ENCODE measurements around the gene FAM131C.
A peak's percentile ranks its signal among the peaks of the same experiment; 100 is the strongest.
"Not testable (repeated sequence)": the region's sequence is repeated elsewhere in the genome, so short reads cannot be mapped to it uniquely, and the experiment has no call there.

Gene FAM131C

GRCh38 chr1:16061266-16061665, 12.2 kb downstream of the FAM131C start:
- no peak for DNase-seq (ENCODE audit: low read depth in 2 of 2)

DNA sequence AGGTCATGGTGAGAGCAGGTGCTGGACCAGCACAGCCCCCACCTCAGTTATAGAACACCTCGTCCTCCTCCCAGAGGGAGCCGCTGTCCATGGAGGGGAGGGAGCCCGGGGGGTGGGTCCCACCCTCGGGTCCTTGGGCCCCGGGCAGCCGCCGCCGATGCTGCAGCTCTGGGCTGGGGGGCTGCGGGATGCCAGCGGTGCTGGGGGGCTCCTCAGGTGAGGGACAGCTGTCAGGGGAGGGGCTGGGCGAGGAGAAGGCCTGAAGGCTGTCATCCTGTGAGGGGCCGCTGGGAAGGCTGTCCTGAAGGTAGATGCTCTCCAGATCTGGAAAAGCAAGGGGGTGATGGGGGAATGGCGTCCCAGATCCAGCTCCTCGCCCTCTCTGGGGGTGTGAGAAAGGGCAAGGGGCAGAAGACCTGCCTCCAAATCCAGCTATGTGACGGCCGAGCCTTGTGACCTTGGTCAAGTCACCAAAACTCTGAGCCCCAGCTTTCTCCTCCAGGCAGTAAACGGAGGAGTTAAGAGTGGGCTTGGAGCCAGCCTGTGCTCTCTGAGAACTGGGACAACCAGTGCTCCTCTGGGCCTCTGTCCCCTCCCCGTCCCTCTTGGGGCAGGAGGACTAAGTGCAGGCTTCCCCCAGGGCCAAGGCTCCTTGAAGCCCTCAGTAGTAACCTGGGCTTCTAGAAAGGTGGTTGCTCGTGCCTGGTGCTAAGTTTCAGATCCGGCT, 14.9 kb downstream of the FAM131C start:
- not testable (repeated sequence) for DNase-seq (ENCODE audit: low read depth in 2 of 2)

DNA sequence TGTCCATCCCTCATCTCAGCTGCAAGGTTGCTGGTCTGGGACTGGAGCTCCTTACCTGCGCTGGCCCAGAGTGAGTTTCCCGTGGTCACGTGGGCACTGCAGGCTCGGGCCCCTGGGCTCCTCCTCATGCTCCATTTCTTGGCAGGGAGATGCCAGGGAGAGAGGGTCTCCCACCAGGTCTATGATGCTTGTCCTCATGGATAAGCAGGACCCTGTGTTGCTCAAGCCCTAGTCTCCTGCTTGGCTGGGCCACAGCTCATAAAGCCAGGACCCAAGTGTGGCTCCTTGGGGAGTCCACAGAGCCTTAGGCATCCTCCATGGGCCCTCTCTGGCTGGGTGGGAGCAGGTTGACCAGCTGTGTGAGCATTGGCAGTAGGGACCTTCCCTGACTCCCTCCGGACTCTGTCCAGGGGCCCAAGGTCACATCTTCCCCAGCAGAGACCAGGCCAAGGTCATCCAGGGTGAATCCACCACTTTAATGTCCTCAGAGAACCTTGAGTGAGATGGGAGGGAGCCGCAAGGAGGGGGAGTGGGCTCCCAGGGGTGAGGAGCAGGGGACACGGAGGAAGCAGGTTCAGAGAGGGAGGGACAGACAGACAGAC, 16.0 kb downstream of the FAM131C start:
- DNase-seq (ENCODE audit: low read depth in 2 of 2) = not testable (repeated sequence)

- DNase-seq (ENCODE audit: low read depth in 2 of 2) = not testable (repeated sequence)
Observed at GRCh38 chr1:16056521-16056912, 16.9 kb downstream of the FAM131C start.

DNA sequence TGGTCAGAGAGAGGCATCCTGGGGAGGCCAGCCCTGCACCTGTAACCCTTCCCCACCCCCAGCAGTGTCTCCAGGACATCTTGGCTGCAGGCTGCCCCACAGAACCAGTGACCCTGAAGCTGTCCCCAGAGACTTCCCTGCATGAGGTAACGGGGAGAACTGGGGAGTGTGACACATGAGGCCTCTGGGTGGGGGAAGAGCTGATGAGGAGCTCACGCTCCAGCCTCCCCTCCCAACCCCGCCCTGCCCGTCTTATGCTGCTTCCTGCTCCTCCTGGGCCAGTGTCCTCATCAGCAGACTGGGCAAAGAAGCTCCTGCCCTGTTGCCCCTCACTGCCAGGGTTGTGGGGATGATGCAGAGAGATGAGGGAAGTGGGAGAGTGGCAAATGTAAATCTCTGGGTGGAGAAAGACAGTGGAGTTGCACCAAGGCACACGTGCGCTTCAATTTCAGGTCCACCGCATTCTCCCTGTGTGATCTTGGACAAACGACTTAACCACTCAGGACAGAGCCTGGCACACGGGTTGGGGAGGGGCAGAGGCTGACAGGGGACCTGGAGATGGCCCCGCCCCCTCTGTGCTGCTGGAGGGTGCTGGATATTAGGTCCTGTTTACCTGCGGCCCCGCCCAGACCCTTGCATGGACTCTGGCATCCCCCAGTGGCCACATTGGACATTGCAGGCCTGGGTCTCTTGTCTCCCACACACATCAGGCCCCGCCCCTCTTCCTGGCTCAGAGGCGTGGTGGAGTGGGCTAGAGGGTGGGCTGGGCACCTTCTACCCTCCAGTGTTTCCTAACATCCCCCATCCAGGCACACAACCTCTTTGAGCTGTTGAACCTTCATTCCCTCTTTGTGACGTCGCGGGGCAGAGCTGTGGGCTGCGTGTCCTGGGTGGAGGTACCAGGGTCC, 17.6 kb downstream of the FAM131C start:
- peak; percentile 76 to 87 for DNase-seq (ENCODE audit: low read depth in 2 of 2)

DNA sequence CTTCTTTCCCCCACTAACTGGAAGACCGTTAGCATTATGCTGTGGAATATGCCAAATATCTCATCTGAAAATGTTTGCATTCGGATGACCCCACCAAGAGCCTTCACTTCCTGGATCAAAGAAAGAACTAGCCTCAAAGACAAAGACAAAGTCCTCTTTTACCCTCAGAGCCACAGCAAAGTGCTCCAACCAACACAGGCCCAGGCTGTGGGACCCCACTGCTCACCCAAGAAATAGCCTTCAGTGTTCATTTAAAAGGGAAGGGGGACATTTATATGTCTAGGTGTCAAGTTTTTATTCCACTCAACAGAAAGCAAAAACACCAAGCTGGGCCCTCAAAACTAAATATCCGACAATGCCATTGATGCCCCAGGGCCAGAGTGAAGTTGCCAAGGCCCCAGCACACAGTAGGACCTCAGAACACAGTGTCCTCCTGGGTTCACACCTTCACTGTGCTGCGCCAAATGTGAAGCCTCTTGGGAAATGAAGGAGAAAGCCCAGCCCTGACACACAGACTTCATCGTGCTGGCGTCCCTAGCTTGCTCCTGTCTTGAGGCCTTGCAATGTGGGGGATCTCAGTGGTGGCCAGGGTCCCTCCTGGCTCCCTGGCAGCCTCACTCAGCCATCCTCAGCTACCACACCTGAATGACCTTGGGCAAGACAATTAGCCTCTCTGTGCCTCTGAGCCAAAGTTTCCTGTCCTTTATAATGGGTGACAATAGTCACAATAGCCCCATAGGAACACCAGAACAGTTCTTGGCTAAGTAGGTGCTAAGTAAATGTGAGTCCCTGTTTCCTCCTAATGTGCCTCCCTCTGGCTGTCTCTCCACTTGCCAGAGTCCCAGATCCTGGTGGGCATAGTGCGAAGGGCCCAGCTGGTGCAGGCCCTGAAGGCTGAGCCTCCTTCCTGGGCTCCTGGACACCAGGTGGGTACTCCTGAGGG, 18.6 kb downstream of the FAM131C start:
- no peak for DNase-seq (ENCODE audit: low read depth in 2 of 2)

DNA sequence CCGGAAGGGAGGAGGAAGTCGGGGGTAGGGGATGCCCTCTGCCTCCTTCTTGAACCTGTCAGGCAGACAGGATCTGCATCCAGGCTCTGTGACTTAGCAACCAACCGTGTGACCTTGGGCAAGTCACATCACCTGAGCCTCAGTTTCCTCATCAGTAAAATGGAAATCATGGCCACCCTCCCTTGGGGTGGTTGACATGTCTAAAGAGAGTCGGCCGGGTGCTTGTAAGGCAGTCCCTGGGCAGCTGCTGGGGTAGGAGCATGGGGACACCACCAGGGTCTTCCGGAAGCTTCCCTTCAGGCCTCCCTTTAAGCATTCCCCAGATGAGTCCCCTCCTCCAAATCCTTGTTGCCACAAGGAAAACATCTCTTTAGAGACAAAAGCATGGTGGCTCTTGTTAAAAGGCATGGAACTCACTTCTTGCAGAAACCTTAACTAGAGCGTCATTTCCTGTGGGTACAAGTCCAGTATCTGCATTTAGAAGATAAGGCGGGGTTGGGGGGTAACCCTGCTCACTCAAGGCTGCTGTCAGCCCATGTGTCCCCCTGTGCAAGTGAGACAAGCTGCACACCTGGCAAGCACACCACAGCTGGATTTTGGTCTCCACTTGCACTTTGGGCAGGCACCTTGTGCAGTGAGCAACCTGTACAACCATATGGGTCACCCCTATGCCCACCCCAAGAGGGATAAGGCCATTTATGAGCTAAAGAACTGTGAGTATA, 19.5 kb downstream of the FAM131C start:
- DNase-seq (ENCODE audit: low read depth in 2 of 2) = no peak

GRCh38 chr1:16051949-16052348, 21.5 kb downstream of the FAM131C start:
- not testable (repeated sequence) for DNase-seq (ENCODE audit: low read depth in 2 of 2)

DNA sequence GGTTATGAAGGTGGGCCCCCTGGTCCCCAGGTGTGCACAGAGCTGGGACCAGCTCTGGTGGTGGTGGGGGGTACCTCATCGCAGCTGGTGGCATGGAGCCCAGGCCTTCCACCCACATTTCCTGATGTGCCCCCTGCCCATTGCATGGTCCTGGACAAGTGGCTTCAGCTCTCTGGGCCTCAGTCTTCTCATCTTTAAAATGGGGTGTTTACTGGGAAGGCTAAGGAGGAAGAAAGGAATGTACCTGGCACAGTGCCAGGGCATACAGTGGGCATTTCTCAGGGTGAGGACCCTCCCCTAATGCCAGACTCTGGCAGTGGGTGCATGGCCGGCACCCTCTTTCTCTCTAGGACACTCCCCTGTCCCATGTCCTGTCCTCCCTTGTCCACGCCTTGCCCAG, 22.4 kb downstream of the FAM131C start:
- no peak for DNase-seq (ENCODE audit: low read depth in 2 of 2)

DNA sequence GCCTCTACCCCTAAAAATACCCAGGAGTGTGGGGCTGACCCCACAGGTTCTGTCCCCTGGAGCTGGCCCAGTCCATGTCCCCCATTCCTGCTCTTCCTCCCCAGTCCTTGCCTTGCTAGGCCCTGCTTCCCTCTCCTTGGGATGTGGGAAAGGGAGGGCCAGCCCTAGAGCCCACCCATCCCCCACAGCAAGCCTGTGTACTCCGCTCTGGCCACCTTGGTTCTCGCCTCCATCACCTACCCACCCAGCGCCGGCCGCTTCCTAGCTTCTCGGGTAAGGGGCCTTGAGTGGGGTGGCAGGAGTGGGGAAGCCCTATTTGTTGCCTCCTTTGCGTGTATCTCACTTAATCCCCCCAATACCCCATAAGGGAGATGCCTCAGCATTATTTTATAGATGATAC, 23.1 kb downstream of the FAM131C start:
- DNase-seq (ENCODE audit: low read depth in 2 of 2) = no peak

DNA sequence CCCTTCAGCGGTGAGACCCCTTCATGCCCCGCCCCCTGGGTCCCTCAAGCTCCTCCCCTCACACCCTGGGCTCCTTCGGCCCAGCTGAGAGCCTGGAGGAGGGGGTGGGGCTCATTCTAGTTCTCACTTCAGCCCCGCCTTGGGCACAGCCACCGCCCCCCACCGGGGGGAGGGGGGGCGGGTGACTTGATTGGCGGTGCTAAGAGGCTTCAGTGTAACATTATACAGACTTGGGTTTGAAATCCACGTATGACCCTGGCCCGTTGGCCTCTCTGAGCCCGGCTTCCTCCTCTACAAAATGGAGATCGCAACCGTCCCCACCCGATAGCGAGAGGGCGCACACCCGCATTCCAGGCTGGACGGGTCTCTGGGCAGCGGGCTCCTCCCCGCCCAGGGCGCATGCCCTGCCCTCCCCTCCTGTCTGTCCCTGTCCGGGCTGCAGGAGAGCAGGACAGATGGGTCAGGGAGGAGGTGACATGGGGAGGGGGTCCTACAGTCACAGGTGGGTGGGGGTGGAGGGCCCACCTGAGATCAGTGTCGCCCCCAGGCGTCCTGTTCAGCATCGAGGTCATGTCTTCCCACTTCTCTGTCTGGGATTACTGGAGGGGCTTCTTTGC, 24.8 kb downstream of the FAM131C start:
- DNase-seq (ENCODE audit: low read depth in 2 of 2) = peak; percentile 10 to 28

DNA sequence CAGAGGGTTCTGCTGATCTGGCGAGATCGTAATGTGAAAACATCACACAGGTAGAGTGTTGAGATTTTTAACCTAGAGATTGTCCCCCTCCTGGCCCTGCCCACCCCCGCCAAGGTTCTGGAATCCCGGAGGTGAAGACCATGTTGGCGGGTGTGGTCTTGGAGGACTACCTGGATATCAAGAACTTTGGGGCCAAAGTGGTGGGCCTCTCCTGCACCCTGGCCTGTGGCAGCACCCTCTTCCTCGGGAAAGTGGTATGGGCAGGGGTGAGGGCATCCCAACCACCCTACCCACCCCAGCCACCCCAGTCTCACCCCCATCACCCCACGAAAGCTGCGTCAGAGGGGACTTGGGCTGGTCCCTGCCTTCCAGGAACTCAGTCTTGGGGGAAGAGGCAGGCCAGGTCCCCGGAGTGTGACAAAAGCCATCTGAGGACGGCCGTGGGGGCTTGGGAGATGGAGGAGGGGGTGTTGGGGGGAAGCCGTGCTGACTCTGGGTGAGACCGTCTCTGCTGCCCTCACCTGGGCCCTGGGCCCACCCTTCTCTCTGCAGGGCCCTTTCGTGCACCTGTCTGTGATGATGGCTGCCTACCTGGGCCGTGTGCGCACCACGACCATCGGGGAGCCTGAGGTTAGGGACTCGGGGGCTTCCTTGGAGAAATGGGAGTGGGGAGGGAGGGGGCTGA, 25.5 kb downstream of the FAM131C start:
- DNase-seq (ENCODE audit: low read depth in 2 of 2) = no peak

GRCh38 chr1:16046842-16047241, 26.6 kb downstream of the FAM131C start:
- no peak for DNase-seq (ENCODE audit: low read depth in 2 of 2)

DNA sequence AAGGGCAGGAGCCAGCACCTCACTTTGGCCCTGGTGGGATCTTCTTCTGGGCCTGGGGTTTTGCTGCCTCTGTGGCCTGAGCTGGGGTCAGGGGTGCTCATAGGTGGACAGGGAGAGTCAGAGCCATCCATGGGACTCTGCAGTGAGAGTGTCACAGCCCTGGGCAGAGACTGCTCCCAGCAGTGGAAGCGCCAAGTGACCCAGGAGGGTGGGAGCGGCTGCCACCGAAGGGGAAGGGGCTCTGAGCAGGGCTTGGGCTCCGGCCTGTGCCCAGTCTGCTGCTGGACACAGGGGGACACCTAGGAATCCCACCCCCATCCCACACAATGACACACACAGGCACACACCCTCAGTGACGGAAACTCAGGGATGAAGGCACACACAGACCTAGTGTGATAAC, 29.5 kb downstream of the FAM131C start:
- no peak for DNase-seq (ENCODE audit: low read depth in 2 of 2)

DNA sequence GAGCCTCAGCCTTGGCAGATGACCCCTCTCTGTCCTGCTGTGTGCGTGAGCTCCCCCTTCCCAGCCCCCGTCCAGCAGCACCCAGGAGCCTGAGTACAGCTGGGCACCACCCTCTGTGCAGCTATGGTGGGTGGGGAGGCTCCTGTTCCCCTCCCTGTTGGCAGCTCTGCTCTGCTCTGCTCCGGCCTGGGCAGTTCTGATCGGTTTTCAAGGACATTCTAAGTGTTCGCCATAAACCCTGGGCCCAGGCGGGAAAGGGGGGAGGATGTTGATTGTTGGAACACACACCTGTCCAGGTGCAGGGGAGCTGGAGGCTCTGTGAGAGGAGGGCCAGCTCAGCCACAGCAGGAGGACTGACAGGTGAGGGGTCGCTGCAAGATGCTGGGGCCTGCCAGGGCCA, 29.9 kb downstream of the FAM131C start, which contains the start of gene CLCNKB:
Gene CLCNKB, plus strand, starts transcription at position 262 of the 400 bp plus-strand sequence. CDS start 711 bp downstream, outside the sequence.
- DNase-seq (ENCODE audit: low read depth in 2 of 2) = no peak

- DNase-seq (ENCODE audit: low read depth in 2 of 2) = not testable (repeated sequence)
Observed at GRCh38 chr1:16042654-16043053, 30.8 kb downstream of the FAM131C start.

DNA sequence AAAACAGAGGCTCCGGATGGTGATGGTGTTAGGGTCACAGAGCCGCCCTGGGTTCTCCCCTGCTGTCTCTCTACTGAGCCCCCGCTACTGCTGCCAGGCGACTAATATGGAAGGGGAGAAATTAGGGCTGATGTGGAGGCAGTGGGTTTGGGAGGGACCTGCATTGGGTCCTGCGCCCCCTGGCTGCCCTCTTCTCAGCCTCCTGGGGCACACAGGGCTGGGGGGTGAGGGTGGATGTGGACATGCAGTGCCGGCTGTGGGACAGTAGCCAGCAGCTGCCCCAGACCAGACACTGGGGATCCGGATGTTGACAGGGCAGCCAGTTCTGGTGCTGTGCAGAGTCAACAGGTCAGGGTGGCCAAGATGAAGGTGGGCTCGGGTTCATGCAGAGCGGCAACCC, 31.4 kb downstream of the FAM131C start:
- DNase-seq (ENCODE audit: low read depth in 2 of 2) = no peak

GRCh38 chr1:16041200-16041599, 32.3 kb downstream of the FAM131C start:
- DNase-seq (ENCODE audit: low read depth in 2 of 2) = no peak

DNA sequence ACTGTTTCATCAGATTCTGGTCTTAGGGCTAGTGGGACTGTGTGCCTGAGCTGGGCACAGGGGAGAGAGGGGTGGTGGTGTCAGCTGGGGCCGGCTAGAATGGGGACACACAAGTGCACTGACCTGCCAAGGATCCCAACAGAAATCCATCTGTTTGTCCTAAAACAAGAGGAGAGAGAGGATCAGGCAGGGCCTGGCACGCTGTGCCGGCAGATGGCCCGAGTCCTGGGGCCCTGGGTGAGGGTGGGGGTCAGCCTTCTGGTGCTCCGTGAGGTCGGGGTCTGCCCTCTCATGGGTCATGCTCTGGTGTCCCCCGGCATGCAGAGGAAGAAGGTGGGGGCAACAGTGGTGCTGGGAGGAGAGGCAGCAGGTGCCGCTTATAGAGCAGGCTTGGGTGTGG, 33.6 kb downstream of the FAM131C start:
- DNase-seq (ENCODE audit: low read depth in 2 of 2) = not testable (repeated sequence)

DNA sequence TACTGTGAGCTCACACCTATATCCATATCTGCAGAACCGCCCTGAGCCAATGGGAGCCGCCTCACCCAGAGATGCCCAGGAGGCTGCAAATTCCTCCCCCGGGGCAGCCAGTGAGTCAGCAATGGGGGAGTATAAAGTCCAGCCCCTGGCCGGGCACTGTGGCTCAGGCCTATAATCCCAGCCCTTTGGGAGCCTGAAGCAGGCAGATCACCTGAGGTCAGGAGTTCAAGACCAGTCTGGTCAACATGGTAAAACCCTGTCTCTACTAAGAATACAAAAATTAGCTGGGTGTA, 34.9 kb downstream of the FAM131C start:
- DNase-seq (ENCODE audit: low read depth in 2 of 2) = no peak
